NCI-H69 (cell line): ENCODE measurements around the gene DCANP1.

Experiments
- DNase-seq: peaks from one replicate; lab custom pipeline; 2025; lab: John Stamatoyannopoulos, UW

The DCANP1 gene

DNA sequence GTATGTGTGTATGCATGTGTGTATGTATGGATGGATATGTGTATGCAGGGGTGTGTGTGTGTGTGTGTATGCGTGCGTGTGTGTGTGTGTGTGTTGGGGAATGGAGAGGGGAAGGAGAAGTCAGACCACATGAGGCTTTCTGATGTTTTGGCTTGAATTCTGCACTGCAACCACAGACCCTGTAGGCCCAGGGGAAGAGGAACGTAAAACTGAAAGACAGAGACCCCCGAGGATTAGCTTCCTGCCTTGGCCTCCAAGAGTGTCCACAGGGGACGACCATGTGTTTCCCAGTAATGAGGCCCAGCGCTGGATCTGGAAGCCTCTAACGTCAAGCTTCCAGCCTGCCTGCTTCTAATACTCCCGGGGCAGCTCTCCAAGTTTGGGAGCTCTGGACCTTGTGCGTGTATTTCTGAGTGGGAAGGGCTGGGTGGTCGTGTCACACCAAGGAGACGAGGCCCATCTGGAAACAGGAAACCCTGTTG is 5.8 kb downstream of the DCANP1 start:
- DNase-seq, result no peak

DNA sequence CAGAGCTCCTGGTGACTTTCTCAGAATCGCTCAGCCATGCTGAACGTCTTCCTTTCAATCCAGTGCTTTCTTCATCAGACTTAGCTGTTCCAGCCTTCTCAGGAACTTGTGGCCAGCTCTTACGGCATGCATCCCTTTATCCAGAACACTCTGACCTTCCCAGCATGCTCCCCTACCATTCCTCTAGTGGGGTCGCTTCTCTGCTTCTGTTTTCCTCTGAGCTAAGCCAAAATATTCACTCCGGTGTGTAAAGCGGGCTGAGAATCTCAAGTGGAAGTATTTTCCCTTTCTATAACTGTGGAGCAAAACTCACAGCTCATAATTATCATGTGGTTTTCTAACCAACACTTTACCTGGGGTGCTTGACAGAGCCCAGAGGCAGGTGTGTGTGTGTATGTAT is 6.2 kb downstream of the DCANP1 start:
- DNase-seq, result no peak

DNA sequence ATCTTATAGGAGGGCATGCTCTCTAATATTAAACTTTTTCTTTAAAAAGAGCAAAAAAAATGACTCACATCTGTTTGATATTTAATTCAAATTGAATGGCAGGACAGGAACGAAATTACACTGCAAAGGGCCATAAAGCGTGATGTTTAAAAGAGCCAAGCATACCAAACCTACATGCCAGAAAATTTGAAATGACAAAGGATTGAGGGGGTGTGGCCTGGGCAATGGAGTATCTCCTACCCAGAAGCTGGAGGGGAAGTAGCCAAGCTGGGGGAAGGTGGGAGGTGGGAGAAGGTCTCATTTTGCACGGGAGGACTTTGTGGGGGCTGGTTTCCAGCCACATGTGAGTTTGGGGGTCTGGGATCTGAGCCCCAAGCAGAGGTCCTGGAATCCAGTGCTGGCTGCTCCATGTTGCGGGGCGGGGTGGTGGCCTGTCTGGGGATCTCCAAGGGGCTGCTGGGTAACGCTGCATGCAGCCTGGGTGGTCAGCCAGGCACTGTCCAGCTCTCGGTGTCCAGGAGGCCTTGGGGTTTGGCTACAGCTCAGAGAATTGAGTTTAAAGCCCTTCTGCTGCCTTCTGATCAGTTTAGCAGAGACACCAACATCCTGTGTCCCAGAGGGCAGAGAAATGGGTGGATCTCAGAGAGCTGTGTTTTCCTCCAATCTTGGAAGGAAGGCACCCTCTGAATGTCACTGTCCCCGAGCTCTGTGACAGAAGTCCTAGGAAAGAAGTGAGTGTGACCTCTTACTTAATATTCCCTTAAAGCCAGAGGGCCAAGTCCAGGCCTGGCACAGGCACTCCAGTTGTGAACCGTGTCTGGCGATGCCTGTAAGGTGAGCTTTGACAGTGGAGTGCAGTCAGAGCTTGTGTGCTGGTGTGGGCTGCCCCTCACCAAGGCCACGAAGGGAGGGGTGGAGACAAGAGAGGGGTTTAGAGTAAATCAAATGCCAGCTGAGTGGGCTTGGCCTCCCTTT is 7.6 kb downstream of the DCANP1 start:
- DNase-seq, result no peak

DNA sequence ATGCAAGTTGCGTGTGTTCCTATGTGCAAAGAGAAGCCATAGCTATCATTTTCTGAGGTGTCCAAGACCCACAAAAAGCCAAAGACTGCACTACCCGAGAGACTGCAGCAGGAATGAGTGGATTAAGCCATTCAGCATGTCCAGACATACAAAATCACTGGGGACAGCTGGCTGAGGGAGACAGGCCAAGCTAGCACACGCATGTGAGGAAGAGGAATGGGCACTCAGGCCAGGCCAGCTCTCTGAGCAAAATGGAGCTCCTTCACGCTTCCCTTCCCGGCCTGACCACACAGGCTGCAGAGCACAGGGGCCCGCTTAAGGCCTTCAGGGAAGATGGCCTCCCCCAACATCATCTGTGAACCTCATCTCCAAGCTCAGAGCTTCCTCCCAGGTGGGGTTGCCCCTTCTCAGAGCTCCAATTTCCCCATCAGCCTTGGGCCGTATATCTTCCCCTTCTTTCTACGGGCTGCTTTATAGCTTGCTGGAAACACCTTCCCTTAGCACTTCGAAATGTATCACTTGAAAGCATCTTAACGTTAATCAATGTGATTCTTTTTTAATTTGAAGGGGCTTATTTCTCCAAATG is 8.4 kb downstream of the DCANP1 start:
- no peak for DNase-seq

DNA sequence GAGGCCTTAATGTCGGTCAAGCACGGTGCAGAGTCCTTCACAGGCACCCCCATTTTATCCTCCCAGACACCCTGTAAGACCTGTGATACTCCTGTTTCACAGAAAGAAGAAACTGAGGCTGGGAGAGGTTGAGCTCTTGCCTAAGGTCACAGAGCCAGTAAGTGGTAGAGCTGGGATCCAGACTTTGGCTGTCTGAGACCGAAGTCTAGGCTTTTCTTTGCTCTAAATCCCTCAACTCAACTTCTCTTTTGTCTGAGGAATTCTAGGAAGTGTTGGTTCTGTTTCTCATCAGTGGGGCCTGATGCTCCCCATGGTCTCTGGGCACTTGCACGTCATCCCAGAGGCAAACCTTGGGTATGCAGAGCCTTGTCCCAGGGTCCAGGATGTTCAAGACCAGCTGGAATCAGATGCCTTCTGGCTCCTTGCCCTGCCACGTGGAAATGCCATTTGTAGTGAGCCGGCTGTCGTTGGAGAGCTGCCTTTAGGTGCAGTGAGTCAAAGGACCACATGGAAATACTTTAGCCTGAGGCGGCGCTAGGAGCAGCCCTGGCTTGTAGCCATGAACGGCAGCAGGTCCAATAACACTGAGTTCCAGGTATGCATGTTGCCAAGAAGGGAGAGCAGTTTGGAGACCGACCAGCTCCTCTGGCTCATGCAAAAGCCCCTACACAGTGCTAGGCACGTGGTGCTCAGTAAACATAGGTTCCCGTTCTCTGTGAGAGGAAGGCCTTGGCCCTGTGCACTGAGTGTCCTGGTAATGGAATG is 9.2 kb downstream of the DCANP1 start:
- peak; percentile 85 for DNase-seq

DNA sequence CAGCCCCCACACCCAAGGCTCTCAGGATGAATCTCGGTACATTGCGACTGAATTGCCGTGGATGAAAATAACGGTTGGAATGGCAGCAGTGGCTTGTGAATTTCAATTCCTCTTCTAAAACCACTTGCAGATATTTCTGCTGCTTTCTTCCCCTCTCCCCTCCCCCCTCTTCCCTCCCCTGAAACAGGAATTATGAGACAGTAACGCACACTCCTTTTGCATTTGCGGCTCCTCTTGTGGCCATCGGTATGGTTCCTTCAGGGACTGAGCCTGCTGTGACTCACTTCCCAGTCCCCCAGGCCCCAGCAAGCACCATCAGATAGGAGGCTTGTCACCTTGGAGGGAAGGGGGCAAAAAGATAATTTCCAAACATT is 9.7 kb downstream of the DCANP1 start:
- no peak for DNase-seq

DNA sequence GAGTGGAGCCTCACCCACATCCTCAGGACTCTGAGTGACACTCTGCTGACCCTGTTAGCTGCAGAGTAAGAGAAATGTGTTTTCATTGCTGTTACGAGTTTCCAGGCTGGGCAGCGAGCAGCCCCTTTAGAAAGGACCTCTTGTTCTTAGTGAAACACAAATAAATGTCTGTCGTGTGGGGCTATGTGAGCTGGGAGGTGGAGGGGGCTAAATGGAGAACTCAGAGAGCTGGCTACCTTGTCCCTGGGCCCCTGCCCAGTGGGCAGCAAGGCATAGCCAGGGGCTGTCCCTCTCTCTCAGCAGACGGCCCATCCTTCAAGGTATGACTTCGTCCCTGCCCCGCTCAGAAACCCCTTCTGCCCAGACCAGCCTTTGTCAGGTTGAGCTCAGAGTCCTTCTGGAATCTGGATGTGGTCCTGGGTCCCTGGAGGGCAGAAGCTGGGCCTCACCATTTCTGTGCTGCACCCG is 10.2 kb downstream of the DCANP1 start:
- no peak for DNase-seq

DNA sequence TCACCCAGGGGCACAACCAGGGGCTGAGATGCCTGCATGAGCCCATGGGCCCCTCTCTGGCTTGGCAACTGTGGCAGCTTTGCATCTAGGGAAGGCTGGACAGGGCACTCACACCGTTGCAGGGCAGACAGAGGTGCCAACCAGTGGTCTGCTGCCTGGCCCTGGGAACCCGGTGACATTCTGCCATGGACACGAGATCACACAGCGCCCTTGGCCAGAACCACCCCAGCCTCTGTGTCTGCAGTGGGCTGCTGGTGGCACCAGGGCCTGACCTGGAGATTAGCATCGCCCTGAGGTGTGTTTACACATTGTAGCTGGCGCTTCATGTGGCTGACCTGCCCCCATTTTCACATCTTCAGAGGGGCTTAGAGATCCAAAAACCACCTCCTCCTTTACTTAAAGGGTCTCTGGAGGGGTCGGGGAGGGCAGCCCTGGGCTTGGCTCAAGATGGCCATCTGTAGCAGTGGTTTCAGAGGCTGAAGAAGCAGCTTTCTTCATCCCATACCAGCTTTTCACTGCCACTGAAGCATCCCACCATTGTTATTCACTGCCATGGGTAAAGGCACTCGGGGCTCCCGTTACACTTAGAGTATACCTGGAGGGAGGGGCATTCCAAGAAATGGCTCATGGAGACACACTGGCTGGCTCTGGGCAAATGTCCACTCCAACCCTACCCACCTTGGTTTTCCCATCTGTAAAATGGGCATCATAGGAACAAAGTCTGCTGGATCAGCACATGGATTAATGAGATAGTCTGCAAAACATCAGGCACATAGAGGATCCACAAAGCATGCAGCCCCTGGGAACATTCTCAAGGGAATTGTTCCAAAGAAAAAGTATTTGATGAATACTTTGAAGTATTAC is 11.4 kb downstream of the DCANP1 start:
- DNase-seq, result no peak

DNA sequence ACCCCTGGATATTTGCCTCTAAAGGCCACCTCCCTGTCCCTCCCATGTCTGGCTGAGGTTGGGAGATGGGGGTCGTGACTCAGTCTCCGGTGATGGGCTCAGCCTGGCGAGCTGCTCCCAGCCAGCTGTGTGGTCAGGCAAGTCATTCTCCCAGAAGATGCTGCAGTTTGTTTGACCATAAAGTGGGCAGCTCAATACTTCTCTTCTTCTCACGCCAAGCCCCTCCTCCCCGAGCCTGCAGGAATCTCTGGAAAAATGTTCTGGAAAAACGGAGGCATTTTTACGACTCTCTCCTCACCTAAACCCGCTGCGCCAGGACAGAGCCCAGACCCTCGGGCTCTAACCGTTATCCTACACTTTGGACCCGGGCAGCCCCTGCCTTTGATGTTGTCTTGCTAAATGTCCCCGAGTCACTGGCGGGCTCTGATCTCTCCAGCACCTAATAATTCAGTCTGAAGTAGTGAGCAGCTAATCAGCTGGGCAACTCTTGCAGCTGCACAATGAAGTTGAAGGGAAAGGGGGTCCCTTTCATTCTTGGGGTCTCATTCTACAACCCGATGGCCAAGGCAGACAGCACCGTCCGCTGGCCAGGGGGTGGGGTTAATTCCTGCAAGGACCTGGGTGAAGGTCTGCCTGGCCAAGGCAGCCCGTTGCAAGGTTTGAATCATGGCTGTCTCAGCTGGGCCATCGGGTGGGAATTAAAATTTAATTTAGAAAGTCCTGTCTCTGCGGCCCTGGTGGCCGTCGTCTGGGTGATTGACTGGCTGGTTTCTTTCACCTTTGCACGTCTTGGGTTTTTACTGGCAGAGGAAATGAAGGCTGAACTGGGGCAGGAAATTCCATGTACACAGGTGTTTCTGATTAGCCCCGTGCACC is 12.3 kb downstream of the DCANP1 start:
- DNase-seq, result no peak

DNA sequence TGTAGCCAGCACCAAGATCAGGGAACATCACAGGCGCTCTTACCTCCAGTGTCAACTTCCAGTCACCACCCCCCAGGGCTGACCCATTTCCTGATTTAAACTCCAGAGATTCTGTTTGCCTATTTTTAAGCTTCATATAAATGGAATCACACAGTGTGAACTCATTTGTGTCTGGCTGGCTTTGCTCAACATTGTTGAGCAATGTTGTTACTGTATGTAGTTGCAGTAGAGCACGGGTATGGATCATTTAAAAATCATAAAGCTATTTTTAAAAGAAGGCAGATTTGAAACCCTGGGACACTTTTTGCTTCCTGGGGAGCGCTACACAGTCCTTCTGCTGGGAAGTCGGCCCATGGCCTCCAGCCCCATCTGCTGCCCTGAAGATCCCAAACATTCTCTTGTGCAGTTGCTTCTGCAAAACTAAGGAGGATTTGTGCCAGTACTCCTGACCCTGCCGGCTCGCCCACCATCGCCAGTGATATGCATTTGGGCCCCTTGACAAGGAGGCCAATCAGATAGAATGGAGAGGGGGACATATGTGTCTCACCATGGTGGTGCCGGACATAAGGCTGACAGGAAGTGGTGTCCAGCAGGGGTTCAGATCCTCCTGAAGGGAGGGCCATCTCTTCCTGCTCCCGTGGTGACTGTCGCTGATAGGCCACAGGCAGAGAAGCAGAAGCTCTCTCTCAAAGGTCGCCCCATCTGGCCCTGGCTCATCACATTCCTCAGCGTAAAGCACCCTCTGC is 13.3 kb downstream of the DCANP1 start:
- peak; percentile 38 for DNase-seq

DNA sequence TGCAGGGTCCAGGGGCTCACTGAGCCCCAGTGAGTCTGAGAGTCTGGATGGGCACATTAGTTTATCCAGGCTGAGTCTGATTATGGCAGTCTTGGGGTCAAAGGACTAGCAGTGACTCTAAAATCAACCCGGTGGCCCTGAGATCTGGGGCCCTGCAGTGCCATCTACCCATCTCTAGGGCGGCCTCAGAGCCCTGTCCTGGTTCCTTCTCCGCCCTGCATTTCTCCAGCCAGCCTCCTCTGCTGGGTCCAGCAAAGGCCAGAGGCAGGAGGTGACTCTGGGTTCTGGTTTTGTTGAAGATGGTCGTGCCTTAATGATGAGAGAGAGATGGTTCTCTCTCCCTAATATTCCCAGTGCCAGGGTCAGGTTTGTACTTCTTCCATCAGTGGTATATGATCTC is 15.0 kb downstream of the DCANP1 start:
- no peak for DNase-seq

DNA sequence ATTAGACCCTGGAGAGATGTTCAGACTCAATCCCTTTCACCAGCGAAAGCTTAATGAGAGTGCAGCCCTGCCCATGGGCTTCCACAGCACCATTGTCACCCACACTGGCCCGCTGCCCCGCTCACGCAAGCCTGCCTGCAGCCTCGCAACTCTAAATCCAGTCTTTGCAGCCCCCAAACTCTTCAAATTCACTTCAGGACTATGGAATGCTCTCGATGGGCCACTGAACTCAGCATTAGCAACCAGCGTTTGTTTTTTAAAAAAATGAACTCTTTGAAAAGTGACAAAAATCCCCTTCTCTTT is 17.1 kb downstream of the DCANP1 start:
- DNase-seq, result no peak

DNA sequence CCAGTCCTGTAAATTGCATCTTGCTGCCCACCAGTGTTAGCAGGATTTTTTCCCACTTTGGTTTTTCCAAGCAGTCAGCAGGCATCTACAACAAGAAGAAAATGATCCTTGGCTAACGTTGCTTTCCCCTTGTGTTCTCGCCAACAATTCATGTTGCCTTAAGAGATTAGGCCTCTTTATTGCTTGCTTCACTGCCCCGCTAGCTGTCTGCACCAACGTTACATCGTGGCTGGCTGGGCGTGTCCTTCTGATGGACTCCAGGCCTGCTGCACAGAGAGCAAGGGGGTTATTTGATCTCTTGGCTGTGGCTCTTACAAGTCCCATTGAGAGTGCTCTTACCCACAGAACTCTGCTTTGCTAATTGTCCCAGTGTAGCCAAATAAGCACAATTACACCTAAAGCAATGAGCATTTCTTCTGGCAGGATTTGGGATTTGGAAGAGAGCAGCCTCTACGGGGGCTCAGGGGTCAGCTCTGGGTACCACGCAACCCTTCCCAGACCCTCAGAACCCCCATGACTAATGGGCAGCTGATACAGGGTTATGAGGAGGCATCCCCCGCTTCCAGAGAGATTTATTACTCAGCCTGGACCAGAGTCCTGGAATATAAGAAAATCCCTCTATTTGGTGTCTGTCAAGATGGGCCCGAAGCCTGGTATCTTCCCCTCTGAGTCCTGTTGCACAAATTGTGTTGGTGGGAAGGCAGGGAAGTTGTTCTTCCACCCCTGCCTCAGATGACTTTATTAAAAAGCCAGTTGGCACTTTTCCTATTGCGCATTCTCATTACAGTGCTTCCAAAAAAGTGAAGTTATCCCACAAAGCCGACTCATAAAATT is 17.6 kb downstream of the DCANP1 start:
- DNase-seq, result no peak

DNA sequence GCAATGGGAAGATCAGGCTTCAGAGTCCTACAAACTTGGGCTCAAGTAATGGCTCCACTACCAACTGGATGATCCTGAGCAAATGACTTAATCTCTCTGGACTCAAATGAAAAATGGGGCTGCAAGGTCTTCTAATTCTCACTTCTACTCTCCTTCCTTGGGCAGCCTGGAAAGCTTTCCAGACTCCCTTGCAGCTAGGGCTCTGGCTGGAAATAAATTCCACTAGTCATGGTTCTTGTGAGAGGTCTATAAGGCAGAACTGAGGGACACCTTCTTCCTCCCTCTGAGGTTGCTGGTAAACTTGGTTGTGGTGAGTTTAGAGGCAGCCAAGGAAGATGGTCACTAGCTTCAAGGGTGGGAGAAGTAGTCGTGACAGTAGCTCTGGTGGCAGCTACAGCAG is 18.6 kb downstream of the DCANP1 start:
- no peak for DNase-seq

DNA sequence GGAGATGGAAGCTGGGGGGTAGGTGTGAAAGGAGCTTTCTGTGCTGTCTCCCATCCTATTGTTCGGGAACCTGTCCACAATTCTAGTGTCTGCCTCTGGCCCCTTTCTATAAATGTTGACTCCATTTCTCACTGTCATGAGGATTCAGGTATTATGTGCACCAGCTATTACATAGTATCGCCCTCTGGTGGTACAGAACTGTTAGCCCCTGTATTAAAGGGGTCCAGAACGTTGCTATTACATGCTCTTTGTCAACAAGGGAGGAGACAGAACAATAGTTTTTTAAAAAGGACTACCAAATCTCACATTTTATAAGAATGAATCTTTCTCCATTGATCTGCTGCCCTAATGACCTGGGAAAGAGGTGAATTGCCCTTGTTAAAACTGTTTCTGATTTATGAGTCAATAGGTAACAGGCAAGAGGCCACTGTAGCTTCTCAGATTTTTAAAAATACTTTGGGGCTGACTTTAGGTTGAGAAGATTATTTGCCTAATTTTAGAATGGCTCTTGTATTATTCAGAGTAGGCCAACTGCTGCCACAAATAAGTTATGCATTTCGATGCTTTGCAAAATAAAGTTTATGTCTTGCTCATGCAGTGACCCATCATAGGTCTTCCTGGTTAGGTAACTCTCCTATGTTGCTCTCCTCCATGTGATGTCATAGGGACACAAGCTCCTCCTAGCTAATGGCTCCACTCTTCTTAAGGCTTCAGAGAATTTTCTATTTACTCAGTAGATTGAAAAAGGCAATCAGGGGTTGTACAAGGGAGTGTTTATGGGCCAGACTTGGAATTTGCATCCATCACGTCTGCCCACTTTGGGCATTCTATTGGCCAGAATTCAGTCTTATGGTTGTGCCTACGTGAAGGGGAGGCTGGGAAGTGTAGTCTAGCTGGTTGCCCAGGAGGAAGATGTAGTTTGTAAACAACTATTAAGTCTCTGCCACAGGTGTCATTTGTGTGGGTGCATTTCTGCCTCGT is 20.8 kb downstream of the DCANP1 start:
- peak; percentile 82 for DNase-seq

DNA sequence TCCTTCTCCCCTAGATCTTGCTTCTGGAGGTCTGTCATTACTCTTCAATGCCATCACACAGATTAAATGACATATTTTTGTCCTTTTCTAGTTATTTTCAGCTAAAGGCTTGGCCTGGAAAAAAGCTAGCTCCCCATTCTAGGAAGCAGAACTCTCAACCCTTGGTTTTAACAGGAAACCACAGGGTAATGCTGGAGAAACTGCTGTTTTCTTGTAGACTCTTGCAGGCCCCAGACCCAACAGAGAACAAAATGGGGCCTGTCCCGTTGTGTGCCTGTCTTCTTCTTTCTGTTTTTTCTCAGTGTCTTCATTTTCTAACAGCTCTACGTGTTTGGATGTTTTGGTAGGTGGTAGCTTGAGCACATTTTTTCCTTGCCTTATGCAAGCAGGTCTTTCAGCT is 21.5 kb downstream of the DCANP1 start:
- no peak for DNase-seq

DNA sequence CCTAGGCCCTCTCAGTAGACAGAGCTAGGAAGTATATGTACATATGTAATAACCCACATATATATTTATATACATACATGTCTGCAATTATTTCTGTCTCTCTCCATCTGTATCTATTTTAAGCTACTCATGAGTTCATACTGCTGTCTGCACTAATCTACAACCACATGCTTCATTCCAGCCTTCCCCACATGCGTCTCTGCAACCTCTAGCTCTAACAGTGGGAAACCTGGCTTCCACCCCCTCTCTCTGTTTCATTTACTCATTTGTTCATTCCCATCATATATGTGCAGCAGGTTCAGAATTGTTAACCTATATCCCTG is 23.3 kb downstream of the DCANP1 start:
- no peak for DNase-seq
